NCI-H69 (cell line): ENCODE data around the gene CDC42BPG.

Source experiments
- DNase-seq: peaks from one replicate; lab custom pipeline; 2025; lab: John Stamatoyannopoulos, UW

The CDC42BPG gene

GRCh38 chr11:64804346-64805210 lies 39.9 kb downstream of the CDC42BPG start:
- DNase-seq: no peak

GRCh38 chr11:64803846-64804345 lies 40.6 kb downstream of the CDC42BPG start:
- DNase-seq: no peak

- peak; percentile 94 for DNase-seq
Observed at GRCh38 chr11:64803158-64803845, 41.2 kb downstream of the CDC42BPG start, which contains the start of gene MAP4K2. MAP4K2 (minus strand) TSS chr11:64803214; CDS start chr11:64803149, 65 bp downstream.

- DNase-seq: peak; percentile 52
Observed at GRCh38 chr11:64802370-64803157, 41.9 kb downstream of the CDC42BPG start.

GRCh38 chr11:64801561-64802369 lies 42.7 kb downstream of the CDC42BPG start:
- no peak for DNase-seq

- DNase-seq: no peak
Observed at GRCh38 chr11:64801158-64801464, 43.3 kb downstream of the CDC42BPG start.

- no peak for DNase-seq
Observed at GRCh38 chr11:64800303-64801157, 43.9 kb downstream of the CDC42BPG start.

GRCh38 chr11:64799623-64800302 lies 44.7 kb downstream of the CDC42BPG start:
- DNase-seq: peak; percentile 71

- no peak for DNase-seq
Observed at GRCh38 chr11:64799256-64799622, 45.2 kb downstream of the CDC42BPG start.

- DNase-seq: no peak
Observed at GRCh38 chr11:64796757-64797541, 47.5 kb downstream of the CDC42BPG start.

GRCh38 chr11:64796047-64796756 lies 48.3 kb downstream of the CDC42BPG start:
- DNase-seq: no peak

GRCh38 chr11:64794526-64794925 lies 49.9 kb downstream of the CDC42BPG start:
- no peak for DNase-seq

- DNase-seq: no peak
Observed at GRCh38 chr11:64793271-64794160, 50.9 kb downstream of the CDC42BPG start.

GRCh38 chr11:64792482-64792881 lies 52.0 kb downstream of the CDC42BPG start:
- DNase-seq: no peak

GRCh38 chr11:64791781-64792291 lies 52.6 kb downstream of the CDC42BPG start:
- DNase-seq: no peak

- no peak for DNase-seq
Observed at GRCh38 chr11:64790205-64791095, 54.0 kb downstream of the CDC42BPG start.
